NCI-H345 (cell line): ENCODE data around the gene PMVK.
"Not testable (repeated sequence)": the region's sequence is repeated elsewhere in the genome, so short reads cannot be mapped to it uniquely, and the experiment has no call there.

Experiments
- DNase-seq: peaks from one replicate; lab custom pipeline; 2025; lab: John Stamatoyannopoulos, UW

PMVK gene

DNA sequence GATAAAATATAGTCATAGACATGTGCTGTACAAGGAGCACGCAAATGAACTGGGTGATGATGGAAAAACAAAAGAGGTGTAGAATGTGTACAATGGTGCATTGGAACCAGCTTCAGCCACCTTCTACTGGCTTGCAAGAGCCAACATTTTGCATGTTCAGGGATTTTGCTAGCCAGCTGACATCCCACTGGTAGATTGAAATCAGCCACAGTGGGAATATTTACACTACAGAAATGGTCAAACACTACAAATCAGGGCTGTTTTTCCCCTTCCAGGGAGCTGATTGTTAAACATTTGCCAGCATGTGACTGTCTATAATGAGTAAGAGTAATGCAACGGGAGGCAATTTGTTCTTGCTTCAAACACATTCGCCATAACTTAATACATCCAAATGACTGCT is 23.2 kb downstream of the PMVK start:
- peak; percentile 53 for DNase-seq

DNA sequence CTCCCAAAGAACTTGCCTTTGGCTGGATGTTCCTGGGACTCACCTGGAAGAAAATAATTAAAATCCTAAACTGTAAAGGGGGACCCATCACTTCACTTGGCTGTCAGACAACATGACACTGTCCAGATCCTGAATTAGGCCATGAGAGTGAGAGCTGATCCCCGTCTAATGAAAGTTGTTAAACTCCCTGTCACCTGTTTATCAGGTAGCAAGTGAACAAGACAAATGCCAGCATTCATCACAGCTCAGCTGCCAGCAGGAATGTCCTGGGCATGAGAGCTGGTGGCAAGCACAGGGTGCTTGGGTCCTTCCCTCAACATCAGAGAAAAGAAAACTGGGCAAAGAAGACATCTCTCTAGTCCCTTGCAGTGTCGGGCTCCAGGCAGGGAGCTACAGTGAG is 23.8 kb downstream of the PMVK start:
- no peak for DNase-seq

DNA sequence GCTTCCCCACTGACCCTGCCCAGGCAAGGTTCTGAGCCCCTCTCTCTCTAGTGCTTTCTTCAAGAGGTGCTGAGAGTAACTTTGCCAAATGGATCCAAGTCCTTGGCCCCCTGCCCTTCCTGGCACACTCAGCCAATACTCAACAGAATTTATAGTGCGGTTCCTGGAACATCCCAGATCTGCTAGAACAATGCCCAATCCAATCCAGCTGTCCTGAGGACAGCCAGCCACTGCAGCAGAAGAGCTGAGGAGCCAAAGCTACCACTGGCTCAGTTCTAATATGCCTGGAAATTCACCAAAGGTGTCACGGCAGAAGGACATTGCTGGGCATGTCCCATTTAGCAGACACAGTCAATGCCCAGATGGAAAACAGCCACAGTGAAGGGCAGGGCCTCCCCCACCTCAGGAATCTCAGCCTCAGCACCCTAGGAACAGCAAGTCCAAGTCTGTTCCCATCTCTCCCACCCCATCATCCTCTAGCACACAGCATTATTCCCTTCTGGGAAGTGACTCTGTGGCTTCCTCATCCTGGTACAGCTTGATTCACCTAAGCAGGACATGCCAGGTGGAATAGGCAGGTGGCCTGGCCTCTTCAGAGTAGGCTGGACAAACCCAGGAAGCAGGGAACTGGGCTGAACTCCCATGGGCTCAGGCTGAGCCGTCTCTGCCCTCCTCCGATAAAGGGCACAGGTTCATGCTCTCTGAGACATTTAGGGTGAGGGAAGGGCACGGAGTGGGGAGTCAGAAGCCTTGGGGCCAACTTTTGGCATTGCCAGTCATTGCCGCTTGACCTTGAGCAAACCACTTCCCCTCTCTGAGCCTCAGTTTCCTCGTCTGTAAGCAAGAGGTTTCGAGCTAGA is 24.6 kb downstream of the PMVK start:
- DNase-seq: no peak

GRCh38 chr1:154910851-154911250 is 25.7 kb downstream of the PMVK start:
- no peak for DNase-seq

DNA sequence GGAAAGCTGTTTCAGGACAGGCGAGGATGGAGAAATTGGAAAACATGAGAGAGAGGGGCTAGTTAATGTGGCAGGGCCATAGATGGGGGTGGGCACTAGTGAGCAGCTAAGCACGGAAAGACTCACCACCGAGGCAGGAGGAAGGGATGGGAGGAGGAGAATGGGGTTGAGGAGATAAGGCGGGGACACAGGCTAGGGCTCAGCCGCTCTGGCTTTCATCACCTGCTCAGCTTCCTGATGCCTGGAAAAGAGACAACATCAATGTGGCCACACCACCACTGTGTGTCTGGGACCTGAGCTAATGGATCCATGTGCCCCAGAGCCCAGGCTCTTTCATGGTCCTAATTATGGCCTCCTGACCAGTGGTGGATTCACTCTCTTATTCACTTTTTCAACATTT is 27.6 kb downstream of the PMVK start:
- DNase-seq: no peak

- not testable (repeated sequence) for DNase-seq
Observed at GRCh38 chr1:154908129-154908528, 28.4 kb downstream of the PMVK start.

GRCh38 chr1:154906621-154907081 is 29.9 kb downstream of the PMVK start:
- no peak for DNase-seq

DNA sequence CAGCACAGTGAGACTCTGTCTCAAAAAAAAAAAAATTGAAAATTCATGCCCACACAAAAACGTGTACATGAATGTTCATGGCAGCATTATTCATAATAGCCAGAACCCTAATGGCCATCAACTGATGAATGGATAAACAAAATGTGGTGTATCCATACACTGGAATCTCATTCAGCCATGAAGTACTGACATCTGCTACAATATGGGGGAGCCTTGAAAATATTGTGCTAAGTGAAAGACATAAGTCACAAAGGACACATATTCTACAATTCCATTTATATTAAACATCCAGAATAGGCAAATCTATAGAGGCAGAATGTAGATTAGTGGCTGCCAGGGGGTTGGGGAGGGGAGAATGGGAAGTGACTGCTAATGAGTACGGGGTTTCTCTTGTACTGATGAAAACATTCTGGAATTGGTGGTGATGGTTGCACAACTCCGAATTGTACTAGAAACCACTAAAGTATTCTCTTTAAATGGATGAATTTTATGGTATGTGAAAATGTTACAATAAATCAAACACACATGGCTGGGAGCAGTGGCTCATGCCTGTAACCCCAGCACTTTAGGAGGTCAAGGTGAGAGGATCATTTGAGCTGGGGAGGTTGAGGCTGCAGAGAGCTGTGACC is 33.5 kb downstream of the PMVK start:
- DNase-seq: no peak

DNA sequence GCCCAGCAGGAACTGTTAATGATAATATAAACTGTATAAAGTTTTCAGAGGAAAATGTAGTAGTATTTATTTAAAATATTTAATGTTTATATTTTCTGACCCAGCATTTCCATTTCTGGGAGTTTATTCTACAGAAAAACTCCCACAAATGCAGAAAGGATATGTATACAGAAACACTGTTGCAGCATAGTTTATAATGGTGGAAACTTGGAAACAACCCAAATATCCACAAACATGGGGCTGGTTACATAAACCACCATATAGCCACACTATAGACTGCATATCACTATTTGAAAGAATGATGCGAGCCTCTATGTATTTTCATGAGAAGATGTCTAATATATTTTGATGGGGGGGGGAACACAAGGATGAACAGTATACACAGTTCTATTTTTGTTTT is 34.9 kb downstream of the PMVK start:
- no peak for DNase-seq

DNA sequence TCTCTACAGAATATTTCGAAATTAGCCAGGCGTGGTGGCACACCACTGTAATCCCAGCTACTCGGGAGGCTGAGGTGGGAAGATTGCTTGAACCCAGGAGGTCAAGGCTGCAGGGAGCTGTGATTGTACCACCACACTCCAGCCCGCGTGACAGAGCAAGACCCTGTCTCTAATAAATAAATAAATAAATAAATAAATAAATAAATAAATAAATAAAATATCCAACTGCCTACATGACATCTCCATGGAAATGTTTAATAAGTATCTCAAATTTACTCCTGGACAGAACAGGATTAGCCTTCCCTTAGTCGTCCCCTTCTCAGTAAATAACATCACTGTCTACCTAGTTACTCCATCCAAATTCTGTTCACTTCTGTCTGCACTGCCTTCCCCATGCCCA is 37.5 kb downstream of the PMVK start:
- DNase-seq: no peak

DNA sequence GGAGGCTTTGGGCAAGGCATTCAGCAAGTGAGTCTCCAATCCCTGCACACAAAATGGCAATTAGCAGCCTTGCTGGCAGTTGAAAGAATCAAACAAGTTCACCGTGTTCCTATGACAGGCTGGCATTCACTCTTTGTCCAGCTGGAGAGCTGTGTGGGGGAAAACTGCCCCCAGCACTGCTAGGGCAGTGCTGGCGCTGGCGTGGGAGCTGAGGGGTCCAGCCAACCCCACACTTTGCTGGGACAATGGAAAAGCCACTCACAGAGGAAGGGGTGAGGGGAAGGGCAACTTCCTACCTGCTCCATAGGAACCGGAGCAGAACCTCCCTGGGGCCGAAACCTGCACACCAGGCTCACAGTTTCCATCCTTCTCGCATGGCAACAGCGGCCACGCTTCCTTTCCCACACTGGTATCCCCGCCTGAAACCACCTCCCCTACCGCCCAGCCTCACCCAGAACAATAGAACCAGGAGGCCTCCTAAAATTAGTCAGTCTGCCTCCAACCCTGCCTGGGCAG is 39.7 kb downstream of the PMVK start:
- no peak for DNase-seq

- no peak for DNase-seq
Observed at GRCh38 chr1:154895798-154896197, 40.7 kb downstream of the PMVK start.

DNA sequence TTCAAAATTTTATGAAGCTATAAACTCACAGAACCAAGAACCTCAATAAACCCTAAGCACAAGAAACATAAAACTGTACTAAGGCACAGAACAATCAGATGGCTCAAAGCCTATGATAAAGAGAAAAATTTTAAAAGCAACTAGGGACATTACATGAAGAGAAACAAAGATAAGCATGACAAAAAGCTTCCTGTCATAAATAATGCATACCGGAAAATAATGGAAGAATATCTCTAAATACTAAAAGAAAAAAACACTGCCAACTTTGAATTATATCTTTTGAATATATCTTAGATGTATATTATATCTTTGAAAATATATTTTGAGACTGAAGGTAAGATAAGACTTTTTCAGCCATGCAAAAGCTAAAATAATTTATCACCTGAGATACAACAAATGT is 45.1 kb downstream of the PMVK start:
- no peak for DNase-seq

DNA sequence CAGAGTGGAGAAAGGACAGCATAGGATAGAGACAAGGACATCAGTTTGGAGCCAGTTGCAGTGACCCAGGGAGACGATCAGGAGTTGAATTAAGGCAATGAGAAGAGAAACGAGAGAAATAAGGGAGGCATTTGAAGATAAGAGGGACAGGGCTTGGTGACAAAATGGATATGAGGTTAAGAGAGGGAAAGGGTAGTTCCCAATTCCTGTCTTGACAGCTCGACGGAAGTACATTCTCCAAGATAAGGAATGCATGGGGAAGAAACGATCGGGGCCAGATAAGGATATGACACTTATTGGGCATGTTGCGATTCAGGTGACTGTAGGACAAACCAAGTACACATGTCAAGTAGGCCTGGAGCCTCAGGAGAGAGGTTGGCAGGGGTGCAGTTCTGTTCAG is 47.8 kb downstream of the PMVK start:
- DNase-seq: no peak

GRCh38 chr1:154886281-154887015 is 50.1 kb downstream of the PMVK start:
- no peak for DNase-seq

DNA sequence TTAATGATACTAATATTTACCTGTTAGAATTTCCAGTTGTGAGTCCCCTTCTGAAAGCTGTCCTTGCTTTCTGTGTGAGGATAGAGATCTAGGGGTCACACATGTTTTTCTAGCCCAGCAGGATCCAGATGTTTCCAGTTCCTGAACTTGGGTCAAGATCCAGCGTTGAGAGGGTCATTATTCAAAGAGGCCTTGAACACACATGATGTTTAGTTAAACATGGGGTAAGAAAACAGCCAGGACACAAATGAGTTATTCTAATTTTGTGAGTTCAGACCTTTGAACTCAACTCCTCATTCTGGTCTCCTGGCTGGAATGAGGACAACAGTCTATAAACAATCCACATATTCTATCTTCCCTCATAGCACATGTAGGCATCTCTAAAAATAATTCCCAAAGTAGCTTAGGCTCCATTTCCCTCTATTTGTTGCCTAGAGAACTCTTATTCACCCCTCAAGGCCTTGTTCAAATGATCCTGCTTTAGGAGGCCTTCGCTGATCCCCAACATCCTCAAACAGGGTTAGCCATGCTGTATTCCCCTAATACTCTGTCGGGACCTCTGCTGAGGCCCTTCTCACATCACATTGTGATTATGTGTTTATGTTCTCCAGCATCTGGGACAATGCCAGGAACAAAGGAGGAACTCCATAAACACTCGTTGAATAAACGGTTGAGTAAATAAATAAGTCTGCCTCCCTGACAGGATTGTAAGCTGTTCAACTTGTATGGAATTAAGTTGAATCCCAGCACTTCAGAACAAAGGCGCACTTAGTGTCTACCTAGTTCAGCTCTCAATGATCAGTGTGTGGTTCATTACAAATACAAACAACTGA is 51.4 kb downstream of the PMVK start:
- DNase-seq: peak; percentile 90

DNA sequence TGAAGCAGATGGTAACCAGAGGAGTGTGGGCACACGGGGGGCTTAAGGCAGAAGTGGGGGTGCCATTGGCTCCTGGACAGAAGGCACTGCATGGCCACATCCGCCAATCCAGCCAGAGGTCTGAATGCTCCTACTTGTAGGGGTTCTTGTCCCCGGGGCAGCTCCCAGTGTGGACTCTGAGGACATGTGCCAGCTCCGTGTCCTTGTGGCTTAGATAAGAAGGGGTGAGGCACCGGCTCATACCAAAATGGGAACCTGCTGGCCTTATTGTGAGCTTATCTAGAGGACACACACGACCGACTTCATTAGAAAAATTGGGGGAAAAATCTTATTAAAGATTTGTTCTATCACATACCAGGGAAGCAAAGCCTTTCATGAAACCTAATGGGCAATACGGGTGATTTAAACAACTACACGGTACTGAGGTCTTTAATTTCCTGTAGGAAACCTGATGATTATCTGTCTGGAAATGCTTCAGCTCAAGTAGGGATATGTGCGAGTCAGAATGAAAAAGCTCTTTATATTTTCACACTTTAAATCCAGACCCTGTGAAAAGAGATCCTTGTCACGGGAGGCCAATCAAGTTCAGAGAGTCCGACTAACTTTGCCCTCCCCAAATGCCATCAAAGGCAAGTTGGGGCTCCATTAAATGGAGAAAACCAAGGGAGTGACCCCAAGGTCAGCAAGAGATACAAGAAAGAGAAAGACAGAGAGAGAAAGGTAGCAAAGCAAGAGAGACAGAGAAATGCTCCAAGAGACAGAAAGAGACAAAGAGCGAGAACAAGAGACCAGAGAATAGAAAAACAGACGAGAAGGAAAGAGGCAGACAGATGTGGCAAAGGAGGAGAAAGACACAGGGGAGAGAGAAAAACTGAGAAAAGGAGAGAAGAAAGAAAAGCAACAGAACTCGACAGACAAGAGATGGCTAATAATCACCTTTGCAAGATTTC is 52.3 kb downstream of the PMVK start:
- no peak for DNase-seq

GRCh38 chr1:154881820-154882535 is 54.5 kb downstream of the PMVK start:
- no peak for DNase-seq

- no peak for DNase-seq
Observed at GRCh38 chr1:154880671-154881070, 55.8 kb downstream of the PMVK start.

DNA sequence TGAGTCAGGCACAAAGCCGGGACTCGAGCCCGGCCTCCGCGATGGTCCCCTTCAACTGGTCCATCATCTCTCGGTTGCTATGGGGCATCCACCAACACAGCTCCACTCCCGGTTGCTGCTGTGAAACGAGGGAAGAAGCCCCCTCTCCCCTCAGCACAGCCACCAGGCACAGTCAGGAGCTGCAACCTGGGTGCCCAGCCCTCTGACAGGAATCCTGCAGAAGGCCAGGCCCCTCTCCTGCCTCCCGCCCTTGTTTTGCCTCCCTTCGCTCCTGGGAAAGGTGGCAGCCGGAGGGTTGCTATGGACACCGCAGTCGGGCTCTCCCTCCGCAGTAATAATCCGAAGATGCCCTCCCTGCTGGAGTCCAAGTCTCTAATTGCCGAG is 57.5 kb downstream of the PMVK start:
- no peak for DNase-seq
